Measurements from ENCODE around the gene CLIP3.
"Not testable (repeated sequence)": the region's sequence is repeated elsewhere in the genome, so short reads cannot be mapped to it uniquely, and the experiment has no call there.

CLIP3 gene

GRCh38 chr19:36043952-36044351 is 11.3 kb upstream of the CLIP3 start:
- Histone ChIP-seq H3K18ac (ENCODE audit: low read length) (no peak overlapping the region), H2BK12ac (ENCODE audit: low read length) (no peak overlapping the region), H3K4me2 (ENCODE audit: low read length) (no peak overlapping the region), H3K36me3 (ENCODE audit: control insufficient read depth in 1 of 2, insufficient read depth in 2 of 2, low read length in 2 of 2) (no peaks in the 10 kb centered on the region), H3K9me3 (ENCODE audit: insufficient read depth, low read depth, low read length) (no peaks in the 10 kb centered on the region), H3K79me1 (ENCODE audit: low read length) (peaks cover 2% of the 10 kb centered on the region), H4K8ac (ENCODE audit: low read depth, low read length) (no peak overlapping the region), H3K4me1 (ENCODE audit: control insufficient read depth in 1 of 2, insufficient read depth in 2 of 2, low read length in 2 of 2) (peaks cover 3 to 4% of the 10 kb centered on the region in 2 experiments), H4K91ac (ENCODE audit: low read depth, low read length) (no peak overlapping the region), H3K4ac (ENCODE audit: low read depth, low read length) (no peak overlapping the region), H2BK5ac (ENCODE audit: low read depth, low read length, poor library complexity) (no peak overlapping the region), H2AK5ac (ENCODE audit: low read length) (no peak overlapping the region), H4K12ac (ENCODE audit: low read depth, low read length) (no peak overlapping the region), H3K4me3 (ENCODE audit: low read depth, low read length) (no peak overlapping the region), H3K14ac (ENCODE audit: low read length) (no peak overlapping the region), H3K9ac (ENCODE audit: low read length) (no peak overlapping the region), H3K27me3 (ENCODE audit: insufficient read depth, low read length) (no peaks in the 10 kb centered on the region), H2AFZ (ENCODE audit: insufficient read depth, low read length, poor library complexity) (no peak overlapping the region), H2BK120ac (ENCODE audit: insufficient read depth, low read length, poor library complexity) (no peak overlapping the region), H3K79me2 (ENCODE audit: control insufficient read depth, insufficient read depth, low read length, poor library complexity) (no peaks in the 10 kb centered on the region), H3K23ac (ENCODE audit: low read length) (no peak overlapping the region), H3K27ac (ENCODE audit: low read depth, low read length) (no peak overlapping the region)
- WGBS (ENCODE audit: extremely low coverage, insufficient coverage, insufficient read length): no CpG with 5 or more reads among the region's 2 CpGs
- no peak for DNase-seq

- H3K4me3 ChIP-seq (ENCODE audit: low read depth, low read length): no peak overlapping the region
- no peak overlapping the region for H2AFZ ChIP-seq (ENCODE audit: insufficient read depth, low read length, poor library complexity)
- H3K9ac ChIP-seq (ENCODE audit: low read length): no peak overlapping the region
- WGBS (ENCODE audit: extremely low coverage, insufficient coverage, insufficient read length): no CpG with 5 or more reads among the region's 3 CpGs
- H2BK12ac ChIP-seq (ENCODE audit: low read length): no peak overlapping the region
- H3K14ac ChIP-seq (ENCODE audit: low read length): no peak overlapping the region
- H3K36me3 ChIP-seq (ENCODE audit: control insufficient read depth in 1 of 2, insufficient read depth in 2 of 2, low read length in 2 of 2): no peaks in the 10 kb centered on the region
- H3K79me2 ChIP-seq (ENCODE audit: control insufficient read depth, insufficient read depth, low read length, poor library complexity): no peaks in the 10 kb centered on the region
- H3K4me2 ChIP-seq (ENCODE audit: low read length): no peak overlapping the region
- H4K91ac ChIP-seq (ENCODE audit: low read depth, low read length): peak overlapping the region; percentile 27
- H3K9me3 ChIP-seq (ENCODE audit: insufficient read depth, low read depth, low read length): no peaks in the 10 kb centered on the region
- H3K4ac ChIP-seq (ENCODE audit: low read depth, low read length): no peak overlapping the region
- H3K4me1 ChIP-seq (ENCODE audit: control insufficient read depth in 1 of 2, insufficient read depth in 2 of 2, low read length in 2 of 2): peaks cover 3 to 4% of the 10 kb centered on the region in 2 experiments
- no peak overlapping the region for H4K12ac ChIP-seq (ENCODE audit: low read depth, low read length)
- no peak overlapping the region for H3K23ac ChIP-seq (ENCODE audit: low read length)
- H2BK5ac ChIP-seq (ENCODE audit: low read depth, low read length, poor library complexity): no peak overlapping the region
- peaks cover 2% of the 10 kb centered on the region for H3K79me1 ChIP-seq (ENCODE audit: low read length)
- no peak overlapping the region for H4K8ac ChIP-seq (ENCODE audit: low read depth, low read length)
- H3K27ac ChIP-seq (ENCODE audit: low read depth, low read length): peak overlapping the region; percentile 67
- no peaks in the 10 kb centered on the region for H3K27me3 ChIP-seq (ENCODE audit: insufficient read depth, low read length)
- H2BK120ac ChIP-seq (ENCODE audit: insufficient read depth, low read length, poor library complexity): no peak overlapping the region
- H2AK5ac ChIP-seq (ENCODE audit: low read length): no peak overlapping the region
- DNase-seq: peak; percentile 68 to 94
- H3K18ac ChIP-seq (ENCODE audit: low read length): no peak overlapping the region
Observed at GRCh38 chr19:36041831-36042230, 9.2 kb upstream of the CLIP3 start.

GRCh38 chr19:36041092-36041491 is 8.4 kb upstream of the CLIP3 start:
- not testable (repeated sequence) for H4K8ac ChIP-seq (ENCODE audit: low read depth, low read length); H3K36me3 ChIP-seq (ENCODE audit: control insufficient read depth in 1 of 2, insufficient read depth in 2 of 2, low read length in 2 of 2); H2BK5ac ChIP-seq (ENCODE audit: low read depth, low read length, poor library complexity); H3K14ac ChIP-seq (ENCODE audit: low read length); H4K91ac ChIP-seq (ENCODE audit: low read depth, low read length); H3K18ac ChIP-seq (ENCODE audit: low read length); H3K79me2 ChIP-seq (ENCODE audit: control insufficient read depth, insufficient read depth, low read length, poor library complexity); H3K4me3 ChIP-seq (ENCODE audit: low read depth, low read length); DNase-seq; H3K27me3 ChIP-seq (ENCODE audit: insufficient read depth, low read length); H4K12ac ChIP-seq (ENCODE audit: low read depth, low read length); H3K4me2 ChIP-seq (ENCODE audit: low read length); H2AK5ac ChIP-seq (ENCODE audit: low read length); H2BK12ac ChIP-seq (ENCODE audit: low read length); H3K9ac ChIP-seq (ENCODE audit: low read length); H2AFZ ChIP-seq (ENCODE audit: insufficient read depth, low read length, poor library complexity); H3K23ac ChIP-seq (ENCODE audit: low read length); H3K4ac ChIP-seq (ENCODE audit: low read depth, low read length); H3K9me3 ChIP-seq (ENCODE audit: insufficient read depth, low read depth, low read length); H3K4me1 ChIP-seq (ENCODE audit: control insufficient read depth in 1 of 2, insufficient read depth in 2 of 2, low read length in 2 of 2); H2BK120ac ChIP-seq (ENCODE audit: insufficient read depth, low read length, poor library complexity); H3K79me1 ChIP-seq (ENCODE audit: low read length)
- peak overlapping the region; percentile 67 for H3K27ac ChIP-seq (ENCODE audit: low read depth, low read length)
- no CpG with 5 or more reads among the region's 6 CpGs for WGBS (ENCODE audit: extremely low coverage, insufficient coverage, insufficient read length)

- Histone ChIP-seq H4K8ac (ENCODE audit: low read depth, low read length) (no peak overlapping the region), H3K36me3 (ENCODE audit: control insufficient read depth in 1 of 2, insufficient read depth in 2 of 2, low read length in 2 of 2) (no peaks in the 10 kb centered on the region), H2AFZ (ENCODE audit: insufficient read depth, low read length, poor library complexity) (no peak overlapping the region), H3K14ac (ENCODE audit: low read length) (no peak overlapping the region), H3K23ac (ENCODE audit: low read length) (no peak overlapping the region), H3K4me1 (ENCODE audit: control insufficient read depth in 1 of 2, insufficient read depth in 2 of 2, low read length in 2 of 2) (peaks cover 4% of the 10 kb centered on the region in 2 experiments), H3K18ac (ENCODE audit: low read length) (no peak overlapping the region), H3K9me3 (ENCODE audit: insufficient read depth, low read depth, low read length) (no peaks in the 10 kb centered on the region), H3K4me3 (ENCODE audit: low read depth, low read length) (no peak overlapping the region), H3K4me2 (ENCODE audit: low read length) (no peak overlapping the region), H2BK120ac (ENCODE audit: insufficient read depth, low read length, poor library complexity) (no peak overlapping the region), H4K12ac (ENCODE audit: low read depth, low read length) (no peak overlapping the region), H3K79me1 (ENCODE audit: low read length) (peaks cover 2% of the 10 kb centered on the region), H3K9ac (ENCODE audit: low read length) (no peak overlapping the region), H3K27me3 (ENCODE audit: insufficient read depth, low read length) (no peaks in the 10 kb centered on the region), H2BK5ac (ENCODE audit: low read depth, low read length, poor library complexity) (no peak overlapping the region), H4K91ac (ENCODE audit: low read depth, low read length) (no peak overlapping the region), H3K27ac (ENCODE audit: low read depth, low read length) (no peak overlapping the region), H2AK5ac (ENCODE audit: low read length) (no peak overlapping the region), H3K4ac (ENCODE audit: low read depth, low read length) (no peak overlapping the region), H2BK12ac (ENCODE audit: low read length) (no peak overlapping the region), H3K79me2 (ENCODE audit: control insufficient read depth, insufficient read depth, low read length, poor library complexity) (no peaks in the 10 kb centered on the region)
- no peak for DNase-seq
- no CpG with 5 or more reads among the region's 6 CpGs for WGBS (ENCODE audit: extremely low coverage, insufficient coverage, insufficient read length)
Observed at GRCh38 chr19:36040495-36040894, 7.8 kb upstream of the CLIP3 start.

Measured in trophoblast cell (in vitro differentiated cells and primary cell).